Pancreas (tissue), 10 donors: ENCODE measurements around the gene IFT81. TPM values are rescaled to one million over a fixed set of nuclear protein-coding genes. Genes with fewer than 3 reads are reported as not detected.

Source experiments
- ATAC-seq, 4 donors: fragments of 200-7000 bp; cut with Tn5 transposase; one replicate each; pipeline versions ENCODE4 v1.8.0 to v1.9.1; 2020; ENCODE audit warnings: mild to moderate bottlenecking in 4 of 4, moderate library complexity in 4 of 4
- DNase-seq, 6 donors: peaks; one replicate each; pipeline ENCODE4 v3.0.0-alpha.2; 2020
- FAIRE-seq: peaks from 2 replicates; lab custom pipeline; 2012; peaks lifted over from hg19 to GRCh38; lab: Jason Lieb, UNC
- H3K27ac ChIP-seq, 4 donors: fragments of 200-600 bp; sonication (generic); 1 replicate in 3 of 4; 2 replicates in 1 of 4; pipeline versions ENCODE4 v1.5.0 to v1.8.0; 2020
- H3K27me3 ChIP-seq, 4 donors: fragments of 200-600 bp; one replicate each; pipeline ENCODE4 v1.8.0; 2021
- H3K36me3 ChIP-seq, 3 donors: fragments of 200-600 bp; sonication (generic) in 1 of 3; one replicate each; pipeline versions ENCODE4 v1.5.0 to v1.8.0; 2020 to 2021
- H3K4me1 ChIP-seq, 3 donors: fragments of 200-600 bp; one replicate each; pipeline ENCODE4 v1.8.0; 2021
- H3K4me3 ChIP-seq, 4 donors: fragments of 200-600 bp; sonication (generic) in 2 of 4; one replicate each; pipeline versions ENCODE4 v1.5.0 to v1.8.0; 2020 to 2021
- H3K9me3 ChIP-seq, 4 donors: fragments of 200-600 bp; one replicate each; pipeline ENCODE4 v1.8.0; 2021
- WGBS, 2 donors: extraction: QIAGEN DNeasy Blood & Tissue Kit; methylation state at CpG; one replicate each; pipeline ENCODE4 v1.1.7; 2013; 5-methylcytosine and 5-hydroxymethylcytosine counted together
- intact Hi-C, 3 donors: fragments of 100-400 bp; cut with DNase I; formaldehyde crosslinking; loops; one replicate each; pipeline versions ENCODE4 v1.11.1 to v1.14.2; 2022
- polyA plus RNA-seq, 2 donors: library from polyadenylated mRNA; stranded (reverse); fragments of 200-250 nt; gene quantifications; one replicate each; pipeline ENCODE4 v1.2.3, GENCODE V29; 2013
- total RNA-seq, 6 donors: library from RNA; stranded (reverse); fragmentation: NEBNext Ultra II Directional in 4 of 6; extraction: Animal tissue kit (Norgen Biotek cat#: 25700) in 4 of 6; gene quantifications; one replicate each; pipeline versions ENCODE4 v1.2.1 to v1.2.4, GENCODE V29; 2021 to 2023
- TF ChIP-seq, protein P1 (sequence below), 4 donors: fragments of 200-600 bp; sonication (generic) in 3 of 4; IDR thresholded peaks; one replicate each; pipeline versions ENCODE4 v1.5.0 to v1.8.0; 2021; ENCODE audit warnings: antibody characterized with exemption in 4 of 4
- donor health status: healthy with polysubstance abuse.
- donor health status: DM: no; HTN: no; CAD: no; lungs with moderate emphysema.
- donor health status: DM: no; HTN: no; CAD: no.
- donor health status: control.
- donor health status: control.
- donor health status: Bipolar disorder and iron deficiency.
- donor health status: DM: yes; HTN: yes; CAD: no.
- donor health status: DM: no; HTN: no; CAD: no.
- donor health status: DM: no; HTN: no; CAD: no.
- donor health status: DM: yes; HTN: yes; CAD: no.

The IFT81 gene, protein sequence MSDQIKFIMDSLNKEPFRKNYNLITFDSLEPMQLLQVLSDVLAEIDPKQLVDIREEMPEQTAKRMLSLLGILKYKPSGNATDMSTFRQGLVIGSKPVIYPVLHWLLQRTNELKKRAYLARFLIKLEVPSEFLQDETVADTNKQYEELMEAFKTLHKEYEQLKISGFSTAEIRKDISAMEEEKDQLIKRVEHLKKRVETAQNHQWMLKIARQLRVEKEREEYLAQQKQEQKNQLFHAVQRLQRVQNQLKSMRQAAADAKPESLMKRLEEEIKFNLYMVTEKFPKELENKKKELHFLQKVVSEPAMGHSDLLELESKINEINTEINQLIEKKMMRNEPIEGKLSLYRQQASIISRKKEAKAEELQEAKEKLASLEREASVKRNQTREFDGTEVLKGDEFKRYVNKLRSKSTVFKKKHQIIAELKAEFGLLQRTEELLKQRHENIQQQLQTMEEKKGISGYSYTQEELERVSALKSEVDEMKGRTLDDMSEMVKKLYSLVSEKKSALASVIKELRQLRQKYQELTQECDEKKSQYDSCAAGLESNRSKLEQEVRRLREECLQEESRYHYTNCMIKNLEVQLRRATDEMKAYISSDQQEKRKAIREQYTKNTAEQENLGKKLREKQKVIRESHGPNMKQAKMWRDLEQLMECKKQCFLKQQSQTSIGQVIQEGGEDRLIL
- total RNA-seq (1 to 10 TPM; 2.1 to 5.9 (median 3.4) TPM), polyA plus RNA-seq (1 to 10 TPM; 2.5 to 7.2 TPM)

DNA sequence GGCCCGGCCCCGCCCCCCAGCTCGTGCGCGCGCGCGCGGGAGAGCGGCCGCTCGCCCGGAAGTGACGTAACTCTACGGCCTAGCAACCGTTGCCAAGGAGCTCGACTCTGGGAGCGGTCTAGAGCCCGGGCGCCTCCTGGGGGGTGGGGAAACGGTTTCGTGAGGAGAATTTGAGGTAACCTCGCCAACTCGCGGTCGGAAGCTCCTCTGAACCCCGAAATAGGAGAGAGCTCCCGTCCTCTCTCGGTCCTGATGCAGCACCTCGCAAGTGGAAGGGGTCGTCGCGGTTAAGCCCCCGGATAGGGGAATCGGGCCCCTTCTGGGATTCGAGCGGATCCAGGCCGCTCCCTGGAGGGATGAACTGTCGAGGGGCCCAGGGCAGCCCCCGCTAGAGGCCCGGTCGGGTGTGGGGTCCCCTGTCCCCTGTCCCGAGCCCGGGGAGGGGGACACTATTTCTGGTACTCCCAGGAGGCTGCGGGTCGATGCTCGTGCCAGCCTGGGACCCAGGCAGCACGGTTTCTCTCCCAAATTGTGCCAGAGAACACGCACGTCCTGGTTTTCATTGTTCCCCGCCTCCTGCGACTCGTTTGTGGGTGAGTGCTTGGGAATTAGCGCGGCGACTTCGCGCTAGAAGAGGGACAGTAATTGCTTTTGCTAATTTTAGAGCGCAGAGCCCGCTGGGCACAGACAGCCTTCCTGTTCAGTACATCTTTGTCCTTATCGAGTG, at the start of gene IFT81:
Gene IFT81, plus strand, starts transcription at position 89 of the 727 bp plus-strand sequence. CDS start 3,024 bp downstream, outside the sequence.
- ATAC-seq (peak; percentile 98 to 100 (median 99)), DNase-seq (peak; percentile 93 to 99 (median 98)), FAIRE-seq (no peak)
- 0% methylated on average over 50 to 61 of the region's 61 CpGs for WGBS, 2 donors
- intact Hi-C loops: no loop called here
- no peaks in the 10 kb centered on the region for H3K36me3 ChIP-seq
- H3K4me1 ChIP-seq: peaks cover 0 to 5% (median 5%) of the 10 kb centered on the region in 3 donors
- peak within 1 kb of the TSS; percentile 54 to 72 (median 58) for H3K27ac ChIP-seq
- H3K4me3 ChIP-seq: peak within 1 kb of the TSS; percentile 76 to 95 (median 83)
- H3K27me3 ChIP-seq: no peaks in the 10 kb centered on the region
- TF ChIP-seq, protein P1, sequence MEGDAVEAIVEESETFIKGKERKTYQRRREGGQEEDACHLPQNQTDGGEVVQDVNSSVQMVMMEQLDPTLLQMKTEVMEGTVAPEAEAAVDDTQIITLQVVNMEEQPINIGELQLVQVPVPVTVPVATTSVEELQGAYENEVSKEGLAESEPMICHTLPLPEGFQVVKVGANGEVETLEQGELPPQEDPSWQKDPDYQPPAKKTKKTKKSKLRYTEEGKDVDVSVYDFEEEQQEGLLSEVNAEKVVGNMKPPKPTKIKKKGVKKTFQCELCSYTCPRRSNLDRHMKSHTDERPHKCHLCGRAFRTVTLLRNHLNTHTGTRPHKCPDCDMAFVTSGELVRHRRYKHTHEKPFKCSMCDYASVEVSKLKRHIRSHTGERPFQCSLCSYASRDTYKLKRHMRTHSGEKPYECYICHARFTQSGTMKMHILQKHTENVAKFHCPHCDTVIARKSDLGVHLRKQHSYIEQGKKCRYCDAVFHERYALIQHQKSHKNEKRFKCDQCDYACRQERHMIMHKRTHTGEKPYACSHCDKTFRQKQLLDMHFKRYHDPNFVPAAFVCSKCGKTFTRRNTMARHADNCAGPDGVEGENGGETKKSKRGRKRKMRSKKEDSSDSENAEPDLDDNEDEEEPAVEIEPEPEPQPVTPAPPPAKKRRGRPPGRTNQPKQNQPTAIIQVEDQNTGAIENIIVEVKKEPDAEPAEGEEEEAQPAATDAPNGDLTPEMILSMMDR (IDR thresholded peaks at IDR 0.05): no peak
- no peaks in the 10 kb centered on the region for H3K9me3 ChIP-seq

DNA sequence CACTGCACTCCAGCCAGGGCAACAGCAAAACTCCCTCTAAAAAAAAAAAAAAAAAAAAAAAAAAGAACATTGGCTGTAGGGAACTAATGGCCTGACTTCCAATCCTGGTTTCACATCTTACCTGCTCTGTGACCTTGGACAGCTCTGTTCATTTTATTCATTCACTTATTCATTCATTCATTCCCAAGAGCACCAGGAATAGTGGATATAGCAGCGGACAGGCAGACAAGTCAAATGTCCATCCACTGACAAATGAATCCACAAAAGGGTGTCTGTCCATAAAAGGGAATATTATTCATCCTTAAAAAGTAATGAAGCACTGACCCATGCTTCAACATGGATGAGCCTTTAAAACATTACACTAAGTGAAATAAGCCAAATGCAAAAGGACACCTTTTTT, 48.3 kb upstream of the IFT81 start:
- WGBS, 2 donors: 87 to 94% methylated on average over 1 of the region's 1 CpG
- no peak for FAIRE-seq
- Histone ChIP-seq H3K9me3 (no peaks in the 10 kb centered on the region), H3K4me3 (no peak overlapping the region), H3K27ac (no peak overlapping the region), H3K4me1 (no peaks in the 10 kb centered on the region), H3K27me3 (no peaks in the 10 kb centered on the region), H3K36me3 (no peaks in the 10 kb centered on the region)
- ATAC-seq: no peak
- no peak for DNase-seq
- TF ChIP-seq, protein P1 (IDR thresholded peaks at IDR 0.05): no peak
- intact Hi-C loops: no loop called here

DNA sequence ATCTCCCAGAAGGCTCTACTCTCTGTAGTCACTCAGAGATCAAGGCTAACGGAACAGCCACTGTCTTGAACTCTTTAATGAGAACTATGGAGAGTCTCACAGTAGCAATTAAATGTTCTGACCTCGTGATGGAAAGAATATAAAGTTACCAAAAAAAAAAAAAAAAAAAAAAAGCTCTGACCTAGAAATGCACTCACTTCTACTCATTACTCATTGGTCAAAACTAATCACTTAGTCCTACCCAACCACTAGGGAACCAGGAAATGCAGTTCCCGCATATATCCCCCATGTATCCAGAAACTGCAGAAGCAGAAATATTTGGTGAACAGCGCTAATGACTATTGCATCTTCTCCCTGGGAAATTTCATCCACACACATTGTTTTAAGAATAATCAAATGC, 46.4 kb upstream of the IFT81 start:
- H3K9me3 ChIP-seq: no peaks in the 10 kb centered on the region
- no peaks in the 10 kb centered on the region for H3K27me3 ChIP-seq
- ATAC-seq: no peak
- WGBS, 2 donors: 70 to 75% methylated on average over 4 of the region's 4 CpGs
- no peak for DNase-seq
- H3K27ac ChIP-seq: no peak overlapping the region
- no peaks in the 10 kb centered on the region for H3K4me1 ChIP-seq
- no peak overlapping the region for H3K4me3 ChIP-seq
- H3K36me3 ChIP-seq: no peaks in the 10 kb centered on the region
- no peak for FAIRE-seq
- TF ChIP-seq, protein P1 (IDR thresholded peaks at IDR 0.05): no peak
- intact Hi-C loops: no loop called here

DNA sequence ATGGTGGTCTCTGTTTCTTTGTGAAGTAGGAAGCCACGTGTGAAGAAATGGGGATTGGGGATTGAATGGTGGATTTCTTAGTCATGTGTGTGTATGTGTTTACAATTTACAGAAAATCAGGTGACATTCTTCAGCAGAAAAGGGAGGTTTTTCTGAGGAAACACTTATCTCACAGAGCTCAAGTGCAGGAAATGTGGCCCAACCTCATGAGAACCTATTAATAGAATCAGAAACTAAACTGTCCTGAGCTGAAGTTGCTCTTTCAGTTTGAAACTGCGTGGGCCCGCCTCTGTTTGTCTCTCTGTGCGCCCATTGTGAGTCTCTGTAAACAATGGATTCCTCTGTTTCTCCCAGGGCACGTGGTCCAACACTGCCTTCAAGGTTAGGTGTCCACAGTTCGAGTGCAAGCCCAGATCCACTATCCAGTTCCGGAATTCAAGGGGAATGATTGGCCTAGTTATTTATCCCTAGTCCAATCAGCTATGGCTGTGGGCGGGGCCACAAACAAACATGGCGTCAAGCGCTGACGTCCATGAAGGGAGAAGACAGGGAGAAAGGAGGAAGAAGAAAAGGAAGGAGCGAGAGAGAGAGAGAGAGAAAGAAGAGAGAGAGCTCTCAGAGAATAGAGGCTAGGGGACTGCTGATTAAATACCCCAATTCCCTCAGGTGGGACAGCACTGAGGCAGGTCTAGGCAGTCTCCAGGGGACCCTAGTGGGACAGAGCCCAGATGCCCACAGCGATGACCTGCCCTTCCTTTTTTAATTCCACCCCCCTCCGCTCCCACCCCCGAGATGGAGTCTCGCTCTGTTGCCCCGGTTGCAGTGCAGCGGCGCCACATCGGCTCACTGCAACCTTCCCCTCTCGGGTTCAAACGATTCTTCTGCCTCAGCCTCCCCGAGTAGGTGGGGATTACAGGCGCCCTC, 44.4 kb upstream of the IFT81 start:
- Histone ChIP-seq H3K36me3 (no peaks in the 10 kb centered on the region), H3K9me3 (no peaks in the 10 kb centered on the region), H3K4me3 (no peak overlapping the region), H3K4me1 (no peaks in the 10 kb centered on the region), H3K27me3 (no peaks in the 10 kb centered on the region), H3K27ac (peak overlapping the region in 1 of 4 donors; percentile 4)
- peak in 3 of 4 donors; percentile 45 to 64 (median 60) for ATAC-seq
- intact Hi-C loops: no loop called here
- WGBS, 2 donors: 65 to 71% methylated on average over 23 to 24 of the region's 24 CpGs
- no peak for FAIRE-seq
- TF ChIP-seq, protein P1 (IDR thresholded peaks at IDR 0.05): no peak
- DNase-seq: peak in 1 of 6 donors; percentile 23
